HCEC 1CT (cell line): Measurements from ENCODE around the gene CMPK2.
"Not testable (repeated sequence)": the region's sequence is repeated elsewhere in the genome, so short reads cannot be mapped to it uniquely, and the experiment has no call there.

Source experiments
- DNase-seq: peaks from one replicate; pipeline ENCODE4 v3.0.0-alpha.2; 2017

Gene CMPK2

GRCh38 chr2:6865346-6866274, at the start of gene CMPK2:
Gene CMPK2, minus strand, starts transcription at chr2:6865907. Its CDS starts 211 bp downstream, at chr2:6865696.
- no peak for DNase-seq

GRCh38 chr2:6915399-6915798, 49.7 kb upstream of the CMPK2 start:
- no peak for DNase-seq

GRCh38 chr2:6914828-6915227, 49.1 kb upstream of the CMPK2 start:
- DNase-seq = no peak

- DNase-seq = no peak
Measured at GRCh38 chr2:6913415-6914157, 47.9 kb upstream of the CMPK2 start.

GRCh38 chr2:6911721-6912120, 46.0 kb upstream of the CMPK2 start:
- DNase-seq = no peak

GRCh38 chr2:6909431-6910385, 44.0 kb upstream of the CMPK2 start:
- no peak for DNase-seq

GRCh38 chr2:6908291-6908690, 42.6 kb upstream of the CMPK2 start:
- DNase-seq = no peak

- DNase-seq = no peak
Measured at GRCh38 chr2:6906165-6906741, 40.5 kb upstream of the CMPK2 start.

- DNase-seq = no peak
Measured at GRCh38 chr2:6905668-6906067, 40.0 kb upstream of the CMPK2 start.

GRCh38 chr2:6902581-6902980, 36.9 kb upstream of the CMPK2 start:
- not testable (repeated sequence) for DNase-seq

- no peak for DNase-seq
Measured at GRCh38 chr2:6896930-6897759, 31.4 kb upstream of the CMPK2 start.

GRCh38 chr2:6893876-6894482, 28.3 kb upstream of the CMPK2 start:
- no peak for DNase-seq

- no peak for DNase-seq
Measured at GRCh38 chr2:6888724-6889123, 23.0 kb upstream of the CMPK2 start.

- DNase-seq = no peak
Measured at GRCh38 chr2:6887751-6888192, 22.1 kb upstream of the CMPK2 start.

- DNase-seq = no peak
Measured at GRCh38 chr2:6885968-6886367, 20.3 kb upstream of the CMPK2 start.

- no peak for DNase-seq
Measured at GRCh38 chr2:6885551-6885950, 19.8 kb upstream of the CMPK2 start.

GRCh38 chr2:6883448-6884122, 17.9 kb upstream of the CMPK2 start:
- DNase-seq = no peak

GRCh38 chr2:6881516-6881915, 15.8 kb upstream of the CMPK2 start:
- no peak for DNase-seq

GRCh38 chr2:6881046-6881445, 15.3 kb upstream of the CMPK2 start:
- DNase-seq = no peak

GRCh38 chr2:6880200-6880733, 14.6 kb upstream of the CMPK2 start:
- DNase-seq = no peak
